Skin of body (tissue), 2 donors: ENCODE results near the gene TAPT1. TPM values are rescaled to one million over a fixed set of nuclear protein-coding genes. Genes with fewer than 3 reads are reported as not detected.

Experiments
- DNase-seq: peaks from one replicate; lab custom pipeline; 2025; lab: John Stamatoyannopoulos, UW
- total RNA-seq: library from RNA; depleted of rRNA; stranded (reverse); fragments of >200 nt; gene quantifications from one replicate; pipeline ENCODE4 v1.2.3, GENCODE V29; 2014

TAPT1 gene
- total RNA-seq, 1 donor from 2014 or later = 34.4 TPM

DNA sequence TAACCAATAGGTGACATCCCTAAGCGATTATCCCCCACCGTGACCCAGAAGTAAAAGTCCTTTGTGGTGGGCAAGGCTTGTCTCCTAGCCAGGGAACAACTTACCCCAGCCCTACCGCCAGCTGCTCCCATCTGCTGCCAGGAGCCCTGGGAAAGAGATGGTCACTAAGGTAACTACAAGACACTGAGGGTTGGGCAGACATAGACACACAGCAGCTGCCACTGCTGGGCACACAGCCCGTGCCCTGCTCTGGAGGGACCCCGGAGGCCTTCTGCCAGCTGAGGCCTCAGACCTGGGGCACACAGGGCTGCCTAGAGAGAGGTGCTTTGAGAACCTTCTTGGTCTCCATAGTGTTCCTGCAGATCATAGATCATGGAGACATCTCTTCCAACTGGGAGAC lies 89.4 kb downstream of the TAPT1 start:
- DNase-seq = no peak

- DNase-seq = no peak
Measured at GRCh38 chr4:16136311-16136710, 90.0 kb downstream of the TAPT1 start.

- DNase-seq = no peak
Measured at GRCh38 chr4:16133406-16133805, 92.9 kb downstream of the TAPT1 start.

DNA sequence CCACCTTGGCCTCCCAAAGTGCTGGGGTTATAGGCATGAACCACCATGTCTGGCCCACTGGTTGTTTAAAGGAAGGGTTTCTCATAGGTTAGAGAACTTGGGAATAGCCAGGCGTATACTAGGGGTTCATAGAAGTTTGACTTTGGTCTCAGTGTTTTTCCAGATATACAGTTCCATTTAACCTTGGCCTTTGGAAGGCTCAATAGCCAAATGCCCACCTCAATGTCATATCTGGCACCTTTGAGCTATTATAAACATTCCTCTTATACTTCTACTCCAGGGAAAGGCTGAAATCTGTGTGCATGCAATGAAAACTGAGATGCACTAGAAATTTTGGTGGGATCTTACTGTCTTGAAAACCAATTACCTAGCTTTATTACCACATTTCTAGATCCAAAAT lies 95.0 kb downstream of the TAPT1 start:
- no peak for DNase-seq

- no peak for DNase-seq
Measured at GRCh38 chr4:16129336-16129735, 96.9 kb downstream of the TAPT1 start.

DNA sequence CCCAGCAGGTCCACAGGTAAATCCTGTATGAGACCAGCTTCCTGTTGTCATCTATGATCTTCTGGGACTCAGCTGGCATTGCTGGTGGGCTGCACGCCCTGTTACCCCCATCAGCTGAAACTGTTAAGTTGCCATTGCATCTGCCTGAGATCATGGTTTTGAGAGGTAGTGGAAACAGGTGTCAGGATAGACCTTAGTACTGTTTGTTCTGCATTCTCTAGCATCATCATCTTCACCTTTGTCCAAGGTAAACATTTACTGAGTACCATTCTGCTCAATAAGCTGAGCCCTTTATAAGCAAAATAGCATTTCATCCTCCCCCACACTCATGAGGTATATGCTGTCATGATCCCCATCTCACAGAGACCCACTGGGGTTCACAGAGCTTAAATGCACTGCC lies 99.6 kb downstream of the TAPT1 start:
- no peak for DNase-seq

- peak; percentile 1 for DNase-seq
Measured at GRCh38 chr4:16125571-16126445, 100.5 kb downstream of the TAPT1 start.

GRCh38 chr4:16124232-16124631 lies 102.0 kb downstream of the TAPT1 start:
- no peak for DNase-seq

DNA sequence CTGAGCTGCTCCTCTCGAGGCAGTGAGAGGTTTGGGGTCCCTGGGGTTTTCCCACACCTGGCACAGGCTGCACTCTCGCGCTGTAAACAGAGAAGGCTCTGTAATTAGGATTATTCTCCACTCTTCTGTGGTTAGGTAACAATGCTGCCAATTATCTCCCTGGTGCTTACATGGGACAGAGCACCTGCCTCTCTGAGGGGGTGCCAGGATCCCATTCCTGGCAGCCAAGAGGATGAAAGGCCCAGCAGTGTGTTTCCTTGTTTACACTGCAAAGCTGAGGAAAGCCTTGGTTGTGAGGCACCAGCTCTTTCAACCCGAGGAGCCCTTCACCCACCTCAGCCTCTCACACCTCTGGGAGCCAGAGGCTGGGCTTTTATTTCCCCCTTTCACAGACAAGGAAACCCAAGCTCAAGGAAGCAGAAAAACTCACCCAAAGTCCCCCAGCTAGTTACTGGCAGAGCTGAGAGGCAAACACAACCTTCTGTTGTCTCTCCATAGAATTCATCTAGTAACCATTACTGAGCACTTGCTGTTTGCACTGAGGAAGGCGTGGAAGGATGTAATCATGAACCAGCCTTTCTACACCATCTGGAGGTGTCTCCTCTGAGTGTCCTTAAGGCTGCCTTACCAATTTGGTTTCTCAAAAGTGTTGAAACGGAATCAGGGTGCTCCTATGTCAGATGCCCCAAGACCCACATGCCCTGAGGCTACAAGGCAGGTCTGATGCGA lies 102.8 kb downstream of the TAPT1 start:
- DNase-seq = no peak

DNA sequence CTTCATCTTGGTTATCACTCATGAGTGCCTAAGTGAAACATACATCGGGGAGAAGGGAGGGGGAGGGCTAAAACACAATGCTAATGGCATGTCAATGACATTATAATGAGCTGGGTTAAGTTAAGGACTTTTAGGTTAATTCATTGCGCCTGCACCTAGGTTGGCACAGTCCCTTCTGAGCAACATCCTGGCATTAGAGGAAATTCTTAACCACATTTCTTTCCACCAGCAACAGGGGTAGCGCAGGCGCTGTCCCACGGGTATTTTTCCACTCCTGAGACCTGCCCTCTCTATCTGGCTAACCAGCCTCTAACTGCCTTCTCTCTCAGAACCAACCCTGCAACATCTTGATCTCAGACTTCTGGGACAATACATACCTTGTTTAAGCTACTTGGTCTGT lies 103.5 kb downstream of the TAPT1 start:
- no peak for DNase-seq

DNA sequence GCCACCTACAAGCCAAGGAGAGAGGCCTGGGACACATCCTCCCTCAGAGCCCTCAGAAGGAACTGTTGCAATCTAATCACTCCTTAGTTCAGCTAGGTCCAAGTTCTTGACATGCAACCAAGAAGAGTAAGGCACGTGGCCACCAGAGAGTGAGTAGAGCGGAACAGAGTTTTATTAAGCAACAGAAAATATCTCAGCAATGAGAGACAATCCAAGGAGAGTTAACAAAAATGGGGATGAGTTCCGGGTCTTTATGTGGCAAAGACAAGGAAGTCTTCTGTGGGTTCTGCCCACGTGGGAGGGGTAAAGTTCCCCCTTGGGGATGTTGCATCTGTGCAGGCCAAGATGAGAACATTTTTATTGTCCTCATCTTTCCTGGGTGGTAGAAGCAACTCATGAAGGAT lies 104.0 kb downstream of the TAPT1 start:
- DNase-seq = no peak

DNA sequence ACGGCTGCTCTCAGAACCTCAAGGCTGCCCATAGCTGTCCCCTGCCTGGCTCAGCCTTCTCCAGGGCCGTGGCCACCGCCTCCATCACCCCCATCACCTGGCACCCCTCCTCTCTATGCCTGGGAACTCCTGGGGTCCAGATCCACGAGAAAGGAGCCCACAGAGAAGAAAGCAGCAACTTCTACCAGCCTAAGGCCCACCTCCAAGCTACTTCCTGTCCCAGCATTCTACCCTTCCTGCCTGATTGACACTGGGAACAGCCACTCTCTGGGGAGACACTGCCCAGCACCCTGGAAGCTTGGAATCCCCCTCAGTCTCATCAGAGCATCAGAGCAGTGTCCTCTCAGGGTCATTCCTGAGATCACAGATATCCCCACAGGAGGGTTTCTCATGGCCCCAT lies 105.6 kb downstream of the TAPT1 start:
- no peak for DNase-seq

DNA sequence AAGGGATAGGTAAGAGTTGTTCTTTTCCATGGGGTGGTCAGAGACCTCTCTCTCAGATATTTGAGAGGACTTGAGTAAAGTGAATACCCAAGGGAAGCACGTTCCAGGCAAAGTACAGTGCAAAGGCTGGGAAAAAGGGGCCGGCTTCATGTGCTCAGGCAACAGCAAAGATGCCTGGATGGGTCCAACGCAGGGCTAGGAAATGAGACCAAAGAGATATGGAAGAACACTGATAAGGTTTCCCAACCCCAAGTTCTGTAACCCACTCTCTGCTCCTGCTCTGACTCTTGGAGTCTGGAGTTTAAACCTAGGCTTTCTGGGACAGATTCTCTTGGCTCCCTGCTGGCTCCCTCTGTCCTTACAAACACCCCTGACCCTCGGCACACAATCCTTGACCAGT lies 106.3 kb downstream of the TAPT1 start:
- DNase-seq = no peak

DNA sequence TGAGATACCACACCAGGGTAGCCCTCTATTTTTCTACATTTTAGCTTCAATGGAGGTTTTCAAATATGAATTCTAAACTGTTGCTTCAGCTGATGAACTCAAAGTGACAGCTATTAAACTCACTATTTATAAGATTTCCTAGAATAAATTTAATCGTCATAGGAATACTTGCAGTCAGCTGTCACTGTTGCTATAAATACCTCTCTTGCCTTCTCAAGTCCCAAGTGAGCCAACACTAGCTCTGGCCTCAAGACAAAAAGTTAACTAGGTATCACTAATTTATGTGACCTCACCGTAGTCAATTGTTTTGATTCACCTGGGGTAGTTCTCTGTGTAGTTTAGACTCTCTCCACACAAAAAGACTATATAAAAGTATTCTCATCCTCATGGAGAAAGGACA lies 108.2 kb downstream of the TAPT1 start:
- peak; percentile 59 for DNase-seq

- DNase-seq = no peak
Measured at GRCh38 chr4:16117164-16117563, 109.1 kb downstream of the TAPT1 start.

DNA sequence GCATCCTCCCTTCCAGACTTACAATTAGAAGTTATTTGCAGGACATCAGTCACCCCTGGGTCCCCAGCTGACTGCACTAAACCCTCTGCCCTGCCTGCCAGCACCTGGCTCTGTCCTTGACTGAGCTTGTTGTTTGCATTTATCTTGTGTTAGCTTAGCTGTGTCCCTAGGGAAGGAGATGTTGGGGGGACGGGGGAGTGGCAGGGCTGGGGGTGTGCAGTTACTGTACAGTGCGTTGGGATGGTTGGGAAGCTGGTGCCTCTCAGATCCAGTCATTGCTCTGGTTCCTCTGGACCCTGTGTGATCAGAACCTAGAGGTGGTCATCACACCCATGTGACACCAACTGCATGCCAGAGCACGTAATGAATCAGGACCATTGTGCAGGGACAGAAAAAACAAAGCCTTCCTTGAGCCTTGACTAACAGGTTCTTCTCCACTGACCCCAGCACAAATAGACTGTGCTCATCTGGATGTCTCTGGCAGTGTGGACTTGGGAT lies 109.7 kb downstream of the TAPT1 start:
- DNase-seq = no peak

- no peak for DNase-seq
Measured at GRCh38 chr4:16116019-16116418, 110.3 kb downstream of the TAPT1 start.

DNA sequence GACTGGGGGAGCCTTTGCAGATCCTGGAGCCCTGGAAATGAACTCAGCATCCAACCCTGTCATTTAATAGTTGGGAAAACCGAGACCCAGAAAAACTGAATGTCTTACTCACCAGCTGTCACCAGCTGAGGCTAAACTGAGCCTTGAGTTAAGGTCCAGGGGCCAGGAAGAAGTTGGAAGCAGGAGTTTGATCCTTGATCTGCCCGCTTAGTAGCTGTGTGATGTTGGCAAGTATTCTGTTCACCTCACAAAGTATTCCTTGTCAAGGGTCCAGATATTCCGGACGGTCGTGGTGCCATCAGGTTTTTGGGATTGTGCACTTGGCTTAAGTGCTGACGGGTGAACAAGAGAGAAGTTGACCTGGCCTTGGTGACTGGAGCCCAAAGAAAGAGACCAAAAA lies 111.7 kb downstream of the TAPT1 start:
- DNase-seq = no peak

- DNase-seq = no peak
Measured at GRCh38 chr4:16113741-16114140, 112.5 kb downstream of the TAPT1 start.

DNA sequence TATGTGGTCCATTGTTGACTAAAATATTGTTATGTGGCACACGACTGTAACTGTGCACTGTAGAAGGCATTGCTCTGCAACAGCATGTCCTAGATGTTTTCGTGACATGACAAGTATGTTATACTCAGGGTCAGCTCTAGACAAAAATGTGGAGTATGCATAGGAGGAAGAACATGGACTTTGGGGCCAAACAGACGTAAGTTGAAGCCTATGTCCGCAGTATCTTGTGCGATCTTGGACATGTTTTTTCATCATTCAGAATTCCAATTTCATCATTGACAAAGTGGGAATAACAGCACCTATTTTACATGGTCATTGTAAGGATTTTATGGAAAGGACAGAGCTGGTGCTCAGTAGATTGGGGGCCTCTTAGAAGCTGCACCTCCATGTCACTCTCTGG lies 114.7 kb downstream of the TAPT1 start:
- DNase-seq = no peak

- no peak for DNase-seq
Measured at GRCh38 chr4:16110661-16111290, 115.5 kb downstream of the TAPT1 start.
